Hepatocyte (in vitro differentiated cells): ENCODE measurements around the gene ARHGAP42. TPM values are rescaled to one million over a fixed set of nuclear protein-coding genes. Genes with fewer than 3 reads are reported as not detected.

ENCODE experiments used
- DNase-seq: peaks from one replicate; pipeline ENCODE4 v3.0.0-alpha.2; 2016; ENCODE audit warnings: low spot score
- H2AFZ ChIP-seq: fragments of 200-600 bp; sonication (generic); 2 replicates; pipeline ENCODE4 v1.6.0; 2016; ENCODE audit warnings: antibody characterized with exemption, mild to moderate bottlenecking
- H3K27ac ChIP-seq: fragments of 200-600 bp; sonication (generic); 2 replicates; pipeline ENCODE4 v1.5.1; 2016; ENCODE audit warnings: mild to moderate bottlenecking
- H3K27me3 ChIP-seq: fragments of 200-600 bp; sonication (generic); 2 replicates; pipeline ENCODE4 v1.6.1; 2016
- H3K36me3 ChIP-seq: fragments of 200-600 bp; sonication (generic); replicated peaks from 2 replicates; pipeline ENCODE4 v1.5.1; 2016; ENCODE audit warnings: low read depth; ENCODE audit not compliant: insufficient read depth
- H3K4me1 ChIP-seq: fragments of 200-600 bp; sonication (generic); 2 replicates; pipeline ENCODE4 v1.5.1; 2016; ENCODE audit warnings: mild to moderate bottlenecking, moderate library complexity; ENCODE audit not compliant: insufficient read depth
- H3K4me2 ChIP-seq: fragments of 200-600 bp; sonication (generic); 2 replicates; pipeline ENCODE4 v1.6.0; 2016
- H3K4me3 ChIP-seq: fragments of 200-600 bp; sonication (generic); 2 replicates; pipeline ENCODE4 v1.5.1; 2016; ENCODE audit warnings: mild to moderate bottlenecking
- H3K79me2 ChIP-seq: fragments of 200-600 bp; sonication (generic); 2 replicates; pipeline ENCODE4 v1.6.0; 2017; ENCODE audit warnings: mild to moderate bottlenecking
- H3K9me2 ChIP-seq: fragments of 200-600 bp; sonication (generic); replicated peaks from 2 replicates; pipeline ENCODE4 v1.6.0; 2017; ENCODE audit warnings: mild to moderate bottlenecking; ENCODE audit not compliant: insufficient read depth
- H3K9me3 ChIP-seq: fragments of 200-600 bp; sonication (generic); 2 replicates; pipeline ENCODE4 v1.5.1; 2016; ENCODE audit warnings: low read depth, mild to moderate bottlenecking
- H4K20me1 ChIP-seq: fragments of 200-600 bp; sonication (generic); 2 replicates; pipeline ENCODE4 v1.6.0; 2016; ENCODE audit warnings: mild to moderate bottlenecking; ENCODE audit not compliant: insufficient read depth, poor library complexity, severe bottlenecking
- CTCF ChIP-seq: fragments of 200-600 bp; sonication (generic); IDR thresholded peaks from 2 replicates; pipeline ENCODE4 v1.5.1; 2016; ENCODE audit warnings: antibody characterized with exemption, mild to moderate bottlenecking; ENCODE audit not compliant: poor library complexity
- EZH2 ChIP-seq: fragments of 200-600 bp; sonication (generic); IDR thresholded peaks from 2 replicates; pipeline ENCODE4 v1.6.1; 2016; ENCODE audit warnings: antibody characterized with exemption, mild to moderate bottlenecking, borderline replicate concordance
- EZH2phosphoT487 ChIP-seq: fragments of 200-600 bp; sonication (generic); IDR thresholded peaks from one replicate; pipeline ENCODE4 v1.6.1; 2018; ENCODE audit warnings: antibody characterized with exemption, mild to moderate bottlenecking, low read depth, moderate library complexity; ENCODE audit not compliant: unreplicated experiment, severe bottlenecking
- WGBS: methylation state at CpG from one replicate; pipeline ENCODE4 v1.1.6; 2016; ENCODE audit warnings: low lambda C conversion rate; ENCODE audit errors: missing lambda C conversion rate; 5-methylcytosine and 5-hydroxymethylcytosine counted together
- polyA plus RNA-seq: library from polyadenylated mRNA; unstranded; fragments of >200 nt; fragmentation: Nextera tagmentation; extraction: Ambion mirVana; gene quantifications from 2 replicates; pipeline ENCODE4 v1.2.1, GENCODE V29; 2016
- total RNA-seq: library from RNA; depleted of rRNA; stranded (reverse); fragments of >200 nt; gene quantifications from 2 replicates; pipeline ENCODE4 v1.2.3, GENCODE V29; 2014

Gene ARHGAP42
- total and polyA plus RNA-seq, 2 experiments from 2014 or later = 8.7 to 26.5 TPM

DNA sequence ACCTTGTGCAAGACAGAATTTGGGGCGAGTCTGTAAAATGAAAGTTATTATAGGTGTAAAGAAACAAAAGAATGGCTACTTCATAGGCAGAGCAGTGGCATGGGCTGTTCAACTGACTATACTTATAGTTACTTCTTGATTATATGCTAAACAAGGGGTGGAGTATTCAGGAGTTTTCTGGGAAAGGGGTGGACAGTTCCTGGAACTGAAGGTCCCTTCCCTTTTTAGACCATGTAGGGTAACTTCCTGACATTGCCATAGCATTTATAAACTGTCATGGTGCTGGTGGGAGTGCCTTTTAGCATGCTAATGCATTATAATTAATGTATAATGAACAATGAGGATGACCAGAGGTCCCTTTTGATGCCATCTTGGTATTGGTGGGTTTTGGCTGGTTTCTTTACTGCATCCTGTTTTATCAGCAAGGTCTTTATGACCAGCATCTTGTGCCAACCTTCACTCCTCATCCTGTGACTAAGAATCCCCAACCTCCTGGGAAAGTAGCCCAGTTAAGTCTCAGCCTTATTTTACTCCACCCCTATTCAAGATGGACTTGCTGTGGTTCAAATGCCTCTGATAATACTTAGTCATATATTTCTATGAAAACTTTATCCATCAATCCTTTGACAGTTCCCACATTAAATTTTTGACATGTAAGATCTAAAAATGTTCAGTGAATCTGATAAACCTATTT lies 118.6 kb downstream of the ARHGAP42 start:
- Histone ChIP-seq H3K9me2 (no peaks in the 10 kb centered on the region), H3K27ac (no peak overlapping the region), H4K20me1 (no peaks in the 10 kb centered on the region), H3K4me2 (no peak overlapping the region), H2AFZ (no peak overlapping the region), H3K79me2 (peaks cover 6% of the 10 kb centered on the region), H3K4me1 (peaks cover 8% of the 10 kb centered on the region), H3K4me3 (no peak overlapping the region), H3K9me3 (no peaks in the 10 kb centered on the region), H3K27me3 (no peaks in the 10 kb centered on the region), H3K36me3 (no peaks in the 10 kb centered on the region)
- no peak for TF ChIP-seq EZH2
- no peak for TF ChIP-seq CTCF
- TF ChIP-seq EZH2phosphoT487 = no peak
- DNase-seq = no peak
- 92% methylated on average over 1 of the region's 1 CpG for WGBS

GRCh38 chr11:100806296-100806695 lies 119.2 kb downstream of the ARHGAP42 start:
- H3K9me2 ChIP-seq = no peaks in the 10 kb centered on the region
- no peaks in the 10 kb centered on the region for H4K20me1 ChIP-seq
- H3K36me3 ChIP-seq = no peaks in the 10 kb centered on the region
- WGBS = 93% methylated on average over 5 of the region's 5 CpGs
- no peak overlapping the region for H3K27ac ChIP-seq
- H3K79me2 ChIP-seq = peaks cover 12% of the 10 kb centered on the region
- H2AFZ ChIP-seq = no peak overlapping the region
- H3K27me3 ChIP-seq = no peaks in the 10 kb centered on the region
- H3K4me2 ChIP-seq = no peak overlapping the region
- no peak for DNase-seq
- no peak for TF ChIP-seq CTCF
- no peak for TF ChIP-seq EZH2
- TF ChIP-seq EZH2phosphoT487 = no peak
- H3K4me3 ChIP-seq = no peak overlapping the region
- H3K4me1 ChIP-seq = peaks cover 8% of the 10 kb centered on the region
- no peaks in the 10 kb centered on the region for H3K9me3 ChIP-seq

GRCh38 chr11:100808904-100809491 lies 121.9 kb downstream of the ARHGAP42 start:
- Histone ChIP-seq H3K27ac (peak overlapping the region; percentile 15), H3K4me1 (peaks cover 16% of the 10 kb centered on the region), H2AFZ (no peak overlapping the region), H3K4me3 (no peak overlapping the region), H3K36me3 (no peaks in the 10 kb centered on the region), H3K79me2 (peaks cover 16% of the 10 kb centered on the region), H3K27me3 (no peaks in the 10 kb centered on the region), H3K9me3 (no peaks in the 10 kb centered on the region), H4K20me1 (no peaks in the 10 kb centered on the region), H3K9me2 (no peaks in the 10 kb centered on the region), H3K4me2 (no peak overlapping the region)
- DNase-seq = peak; percentile 23
- 65% methylated on average over 3 of the region's 3 CpGs for WGBS
- TF ChIP-seq CTCF (no peak), EZH2 (no peak), EZH2phosphoT487 (no peak)
